K562 (cell line): ENCODE results near the gene CHD2. TPM values are rescaled to one million over a fixed set of nuclear protein-coding genes. Genes with fewer than 3 reads are reported as not detected.

Source experiments
- ATF2 ChIP-seq: sonication (generic); formaldehyde crosslinking; IDR thresholded peaks from 2 replicates; pipeline ENCODE4 v1.8.1; 2022; ENCODE audit warnings: missing genetic modification reagents
- BCLAF1 ChIP-seq, 2 experiments: fragments of 450-650 bp in 1 of 2; IDR thresholded peaks; 2 replicates each; pipeline ENCODE4 v1.6.1; 2011 to 2017; ENCODE audit warnings: low read depth in 2 of 2, antibody characterized with exemption in 1 of 2, borderline replicate concordance in 1 of 2, low read length in 1 of 2, mild to moderate bottlenecking in 1 of 2, mixed read lengths in 1 of 2; ENCODE audit not compliant: control insufficient read depth in 1 of 2
- CEBPG ChIP-seq, 3 experiments: fragments of 200-800 bp in 1 of 3; sonication (Bioruptor generic) in 1 of 3; sonication (generic) in 1 of 3; formaldehyde crosslinking in 1 of 3; IDR thresholded peaks in 2 of 3; conservative IDR thresholded peaks in 1 of 3; 2 replicates each; pipeline versions ENCODE4 v1.6.1 to v1.8.0; 2016 to 2022; ENCODE audit warnings: missing compliant biosample characterization in 2 of 3, missing genetic modification characterization in 2 of 3, mild to moderate bottlenecking in 1 of 3, missing genetic modification reagents in 1 of 3
- DNMT1 ChIP-seq: fragments of 450-650 bp; IDR thresholded peaks from 2 replicates; pipeline ENCODE4 v1.6.1; 2016; ENCODE audit warnings: antibody characterized with exemption, mild to moderate bottlenecking
- FOXM1 ChIP-seq, 2 experiments: fragments of 450-650 bp in 1 of 2; sonication (generic) in 1 of 2; formaldehyde crosslinking in 1 of 2; IDR thresholded peaks; 2 replicates each; pipeline versions ENCODE4 v1.6.1 to v1.9.0; 2017 to 2022; ENCODE audit warnings: low read depth in 2 of 2, mild to moderate bottlenecking in 2 of 2, missing genetic modification reagents in 1 of 2, moderate library complexity in 1 of 2
- NRF1 ChIP-seq, 2 experiments: fragments of 450-650 bp; IDR thresholded peaks in 1 of 2; conservative IDR thresholded peaks in 1 of 2; 2 replicates each; pipeline ENCODE4 v1.6.1; 2014; ENCODE audit warnings: mild to moderate bottlenecking in 2 of 2
- PKNOX1 ChIP-seq: fragments of 450-650 bp; IDR thresholded peaks from 2 replicates; pipeline ENCODE4 v1.6.1; 2016
- SIN3B ChIP-seq: fragments of 450-650 bp; IDR thresholded peaks from 2 replicates; pipeline ENCODE4 v1.6.1; 2017; ENCODE audit warnings: low read depth, mild to moderate bottlenecking, moderate library complexity
- ZBTB49 ChIP-seq: sonication (generic); formaldehyde crosslinking; IDR thresholded peaks from 2 replicates; pipeline ENCODE4 v1.8.0; 2022; ENCODE audit warnings: missing genetic modification reagents, mild to moderate bottlenecking, borderline replicate concordance
- ZNF280B ChIP-seq: fragments of 250-450 bp; sonication (Bioruptor Pico); IDR thresholded peaks from 2 replicates; pipeline ENCODE4 v1.5.1; 2021; ENCODE audit warnings: mild to moderate bottlenecking
- ZNF445 ChIP-seq: fragments of 250-450 bp; sonication (Bioruptor Pico); IDR thresholded peaks from 2 replicates; pipeline ENCODE4 v1.4.0; 2020; ENCODE audit warnings: low read depth, mild to moderate bottlenecking, moderate library complexity
- ZNF518B ChIP-seq: fragments of 250-450 bp; sonication (Bioruptor Pico); IDR thresholded peaks from 2 replicates; pipeline ENCODE4 v1.5.0; 2021; ENCODE audit warnings: mild to moderate bottlenecking, moderate library complexity
- polyA plus RNA-seq, 8 experiments: library from polyadenylated mRNA; depleted of rRNA in 4 of 8; stranded (reverse) in 5 of 8; unstranded in 3 of 8; fragments of >200 nt; fragmentation: Nextera tagmentation in 2 of 8; fragmentation: Illumina TruSeq in 1 of 8; extraction: Ambion mirVana in 2 of 8; extraction: Trizol in 1 of 8; gene quantifications; 2 replicates each; pipeline versions ENCODE4 v1.2.1 to v1.2.3, GENCODE V29; 2011 to 2014; ENCODE audit warnings: inconsistent platforms in 1 of 8, missing spikeins in 1 of 8
- total RNA-seq, 7 experiments: library from RNA; depleted of rRNA in 6 of 7; stranded (reverse); fragments of >200 nt in 6 of 7; fragmentation: Illumina TruSeq in 2 of 7; extraction: Trizol in 2 of 7; gene quantifications; 2 replicates each; pipeline versions ENCODE4 v1.2.1 to v1.2.3, GENCODE V29; 2011 to 2021; ENCODE audit warnings: low replicate concordance in 1 of 7

The CHD2 gene
- total and polyA plus RNA-seq, 9 of the 15 experiments (the other 6 are each of a cell fraction or from before 2014, with no cell fraction given): 38.9 to 70.8 (median 56.2) TPM

GRCh38 chr15:92878593-92879053 lies 21.5 kb upstream of the CHD2 start (continued):
- no peak for TF ChIP-seq ZNF518B (CRISPR knock-in tag)
- TF ChIP-seq BCLAF1 (IDR thresholded peaks at IDR 0.05; ENCODE audit: borderline replicate concordance in 1 of 2, control insufficient read depth in 1 of 2, low read depth in 2 of 2, low read length in 1 of 2): no peak
- TF ChIP-seq ZBTB49 (CRISPR knock-in tag): no peak
- 0 out of 2 replicates have a peak, but pooled peaks have one; percentile 40 for TF ChIP-seq DNMT1
- no peak for TF ChIP-seq ZNF280B
- TF ChIP-seq FOXM1 (IDR thresholded peaks at IDR 0.05; ENCODE audit: low read depth): no peak
- TF ChIP-seq FOXM1 (CRISPR knock-in tag; IDR thresholded peaks at IDR 0.05; ENCODE audit: low read depth): no peak
- no peak for TF ChIP-seq ATF2 (CRISPR knock-in tag)
- no peak for TF ChIP-seq ZNF445 (CRISPR knock-in tag)
- no peak for TF ChIP-seq SIN3B
- peak; percentile 39; the same call in 1 of the 2 replicates for TF ChIP-seq PKNOX1
- TF ChIP-seq NRF1 (conservative IDR thresholded peaks at IDR 0.05 in 1 of 2, IDR thresholded peaks at IDR 0.05 in 1 of 2): no peak
- TF ChIP-seq CEBPG (CRISPR knock-in tag; IDR thresholded peaks at IDR 0.05): no peak
- no peak for TF ChIP-seq CEBPG (tag; conservative IDR thresholded peaks at IDR 0.05 in 1 of 2, IDR thresholded peaks at IDR 0.05 in 1 of 2)
